Cardiac fibroblast (primary cell): ENCODE measurements around the gene DCANP1.

Experiments
- DNase-seq, 2 donors: peaks; one replicate each; pipeline versions ENCODE4 v3.0.0 to v3.0.0-alpha.2; 2010; ENCODE audit warnings: low read depth in 2 of 2
- H3K4me3 ChIP-seq, 2 donors: replicated peaks in 1 of 2; 1 replicate in 1 of 2; 2 replicates in 1 of 2; pipeline ENCODE4 v1.5.1; 2011; ENCODE audit warnings: low read depth in 2 of 2, low read length in 2 of 2, mild to moderate bottlenecking in 2 of 2, moderate library complexity in 1 of 2
- TF ChIP-seq, protein P1 (sequence below): IDR thresholded peaks from one replicate; pipeline ENCODE4 v1.5.1; 2011; ENCODE audit warnings: low read depth, mild to moderate bottlenecking, low read length, inconsistent platforms

DCANP1 gene

DNA sequence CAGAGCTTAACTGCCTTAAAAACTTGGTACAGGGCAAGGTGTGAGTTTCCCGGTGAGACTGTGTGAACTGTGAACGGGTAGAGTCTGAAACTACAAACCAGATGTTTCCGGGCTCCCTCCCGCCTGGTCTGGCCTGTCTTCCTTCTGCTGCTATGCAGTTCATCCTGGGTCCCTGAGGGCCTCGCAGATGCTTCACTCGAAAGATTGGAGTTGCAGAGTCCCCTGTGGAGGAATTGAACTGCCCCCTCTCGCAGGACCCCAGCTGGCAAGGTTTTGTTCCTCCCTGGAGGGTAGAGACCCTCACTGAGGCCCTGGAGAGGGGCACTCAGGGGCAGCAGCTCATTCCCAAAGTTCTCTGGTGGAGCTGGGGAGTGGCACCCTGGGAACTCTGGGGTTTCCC lies 533 bp downstream of the DCANP1 start:
- no peak for DNase-seq
- TF ChIP-seq, protein P1, sequence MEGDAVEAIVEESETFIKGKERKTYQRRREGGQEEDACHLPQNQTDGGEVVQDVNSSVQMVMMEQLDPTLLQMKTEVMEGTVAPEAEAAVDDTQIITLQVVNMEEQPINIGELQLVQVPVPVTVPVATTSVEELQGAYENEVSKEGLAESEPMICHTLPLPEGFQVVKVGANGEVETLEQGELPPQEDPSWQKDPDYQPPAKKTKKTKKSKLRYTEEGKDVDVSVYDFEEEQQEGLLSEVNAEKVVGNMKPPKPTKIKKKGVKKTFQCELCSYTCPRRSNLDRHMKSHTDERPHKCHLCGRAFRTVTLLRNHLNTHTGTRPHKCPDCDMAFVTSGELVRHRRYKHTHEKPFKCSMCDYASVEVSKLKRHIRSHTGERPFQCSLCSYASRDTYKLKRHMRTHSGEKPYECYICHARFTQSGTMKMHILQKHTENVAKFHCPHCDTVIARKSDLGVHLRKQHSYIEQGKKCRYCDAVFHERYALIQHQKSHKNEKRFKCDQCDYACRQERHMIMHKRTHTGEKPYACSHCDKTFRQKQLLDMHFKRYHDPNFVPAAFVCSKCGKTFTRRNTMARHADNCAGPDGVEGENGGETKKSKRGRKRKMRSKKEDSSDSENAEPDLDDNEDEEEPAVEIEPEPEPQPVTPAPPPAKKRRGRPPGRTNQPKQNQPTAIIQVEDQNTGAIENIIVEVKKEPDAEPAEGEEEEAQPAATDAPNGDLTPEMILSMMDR: no peak
- no peak overlapping the region for H3K4me3 ChIP-seq

DNA sequence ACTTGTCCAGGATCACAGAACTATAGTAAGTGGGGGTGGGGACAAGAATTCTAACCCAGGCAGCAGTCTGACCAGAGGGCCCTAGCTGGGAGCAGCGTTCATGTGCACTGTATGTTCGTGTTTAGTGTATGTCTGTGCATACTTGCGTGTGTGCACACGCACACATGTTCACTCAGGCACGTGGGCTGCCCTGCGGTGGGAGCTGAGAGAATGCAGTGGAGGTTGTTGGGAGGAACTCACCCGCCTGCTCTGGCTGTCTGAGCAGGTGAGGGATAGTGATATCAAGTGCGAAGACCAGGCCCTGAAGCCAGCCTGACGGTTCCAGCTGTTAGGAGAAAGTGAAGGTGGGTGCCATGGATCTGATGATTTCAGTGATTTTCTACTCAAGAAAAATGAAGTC lies 942 bp downstream of the DCANP1 start:
- no peak for DNase-seq
- no peak overlapping the region for H3K4me3 ChIP-seq
- TF ChIP-seq, protein P1: no peak

DNA sequence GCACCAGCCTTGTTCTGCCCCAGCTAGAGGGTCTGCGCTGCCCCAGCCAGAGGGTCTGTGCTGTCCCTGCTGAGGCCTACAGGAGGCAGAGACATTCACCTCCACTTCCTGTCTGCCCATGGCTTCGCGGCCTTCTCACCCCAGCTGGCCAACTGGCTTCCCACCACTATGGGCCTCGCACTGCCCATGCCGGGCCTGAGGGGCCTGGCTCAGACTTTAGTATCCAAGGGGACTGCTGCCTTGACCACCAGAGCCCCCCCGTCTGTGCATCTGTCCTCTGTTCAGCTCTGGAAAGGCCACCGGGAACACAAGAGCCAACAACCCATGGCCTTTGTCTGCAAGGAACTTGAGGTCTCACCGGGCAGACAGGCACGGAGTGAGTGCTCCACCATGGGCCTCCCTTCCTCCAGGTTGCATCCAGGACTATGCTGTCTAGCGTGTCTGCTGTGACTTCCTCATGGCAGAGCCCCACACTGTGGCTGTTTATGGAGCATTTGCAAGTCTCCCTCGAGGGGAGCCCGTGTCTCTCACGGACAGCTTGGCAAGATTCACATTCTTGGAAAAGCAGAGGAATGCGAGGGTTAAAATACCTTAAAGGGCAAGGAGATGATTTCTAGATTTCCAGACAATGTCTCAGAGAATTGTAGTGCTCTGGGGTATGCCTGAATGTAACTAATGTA lies 1.7 kb downstream of the DCANP1 start:
- DNase-seq: no peak
- TF ChIP-seq, protein P1: no peak

DNA sequence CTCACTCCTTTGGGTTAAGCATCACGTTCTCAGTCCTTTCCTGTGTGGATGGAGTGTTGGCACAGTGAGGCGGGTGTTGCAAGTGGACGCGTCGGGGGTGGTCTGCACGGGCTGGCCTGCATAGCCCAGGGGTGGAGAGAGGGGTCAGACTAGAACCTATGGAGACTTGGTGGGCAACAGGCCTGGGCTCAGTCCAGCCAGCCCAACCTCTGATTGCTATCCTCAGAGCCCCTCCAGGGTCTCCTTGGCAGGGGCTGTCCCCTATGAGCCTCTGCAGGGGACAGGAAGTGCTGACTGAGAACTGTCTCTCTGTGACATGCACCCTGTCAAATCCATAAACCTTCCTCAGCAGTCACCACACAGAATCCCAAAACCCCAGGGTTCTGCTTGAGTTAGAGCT lies 2.3 kb downstream of the DCANP1 start:
- no peak overlapping the region for H3K4me3 ChIP-seq
- TF ChIP-seq, protein P1: no peak
- DNase-seq: no peak

More for the DNA sequence above, 1.7 kb downstream of the DCANP1 start:
- H3K4me3 ChIP-seq: no peak overlapping the region

DNA sequence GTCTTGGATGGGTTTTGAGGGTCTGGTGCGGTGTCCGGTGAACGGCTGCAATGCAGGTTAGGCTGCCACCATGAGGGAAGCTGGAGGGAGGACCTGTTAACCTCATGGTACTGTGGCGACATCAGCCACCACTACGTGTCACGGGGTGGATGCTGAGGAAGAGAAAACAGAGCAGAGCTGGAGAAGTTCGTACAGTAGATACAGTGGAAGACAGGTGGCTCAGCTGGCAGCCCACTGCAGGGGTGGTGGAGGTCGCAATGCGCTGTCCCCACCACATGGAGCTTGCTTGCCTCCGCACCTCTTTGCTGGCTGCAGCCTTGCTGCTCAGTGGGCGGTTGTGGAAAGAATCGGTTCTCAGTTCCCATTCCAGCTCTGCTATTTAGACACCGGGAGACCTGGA lies 2.8 kb downstream of the DCANP1 start:
- H3K4me3 ChIP-seq: no peak overlapping the region
- DNase-seq: no peak
- TF ChIP-seq, protein P1: no peak

DNA sequence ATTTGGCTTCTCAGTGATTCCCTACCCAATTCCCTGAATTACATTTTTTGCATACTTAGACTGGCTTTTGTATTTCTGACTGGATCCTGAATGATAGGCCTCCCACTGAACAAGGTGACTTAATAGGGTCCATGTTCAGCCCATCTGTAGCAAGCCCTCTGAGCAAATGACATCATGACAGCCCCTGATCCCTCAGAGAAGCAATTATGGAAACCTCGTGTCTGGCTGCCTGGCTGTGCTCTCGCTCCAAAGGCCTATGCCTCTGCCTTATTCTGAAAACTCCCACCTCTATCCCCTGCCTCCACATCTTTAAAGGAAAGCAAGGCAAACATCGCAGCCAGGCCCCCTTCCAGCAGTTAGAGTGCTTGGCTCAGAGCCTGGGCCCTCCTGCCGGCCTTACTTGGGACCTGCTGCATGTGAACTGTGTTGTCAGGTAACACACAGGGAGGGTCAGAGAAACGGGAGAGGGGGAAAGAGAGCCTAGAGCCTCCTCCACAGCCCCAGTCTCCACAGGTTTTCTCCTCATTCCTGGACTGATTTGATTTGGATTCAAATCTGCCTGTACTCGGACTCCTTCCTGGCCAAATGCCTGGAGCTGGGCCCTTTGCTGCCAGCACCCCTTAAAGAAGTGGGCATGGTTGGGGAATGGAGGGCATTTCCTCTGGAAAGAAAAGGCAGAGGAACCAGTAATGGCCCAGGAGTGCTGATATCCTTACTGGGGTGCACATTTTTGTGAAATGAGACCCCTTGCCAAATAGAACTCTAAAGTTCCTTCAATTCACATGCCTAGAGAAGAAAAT lies 3.8 kb downstream of the DCANP1 start:
- DNase-seq: no peak
- no peak overlapping the region for H3K4me3 ChIP-seq
- TF ChIP-seq, protein P1: no peak
